Upper lobe of left lung (tissue), 4 donors: ENCODE results near the gene AGRN.

Source experiments
- POLR2A ChIP-seq, 4 donors: fragments of 450-650 bp; IDR thresholded peaks; one replicate each; pipeline ENCODE4 v1.5.1; 2016 to 2017; ENCODE audit warnings: antibody characterized with exemption in 4 of 4, mild to moderate bottlenecking in 2 of 4
- TF ChIP-seq, protein P1 (sequence below), 6 experiments: fragments of 450-650 bp in 4 of 6; fragments of 200-600 bp in 2 of 6; sonication (generic) in 2 of 6; IDR thresholded peaks; one replicate each; pipeline ENCODE4 v1.5.1; 2016 to 2019; ENCODE audit warnings: antibody characterized with exemption in 6 of 6

GRCh38 chr1:1013105-1013921, 6.6 kb upstream of the AGRN start, which contains the start of gene ISG15:
- TF ChIP-seq, protein P1, sequence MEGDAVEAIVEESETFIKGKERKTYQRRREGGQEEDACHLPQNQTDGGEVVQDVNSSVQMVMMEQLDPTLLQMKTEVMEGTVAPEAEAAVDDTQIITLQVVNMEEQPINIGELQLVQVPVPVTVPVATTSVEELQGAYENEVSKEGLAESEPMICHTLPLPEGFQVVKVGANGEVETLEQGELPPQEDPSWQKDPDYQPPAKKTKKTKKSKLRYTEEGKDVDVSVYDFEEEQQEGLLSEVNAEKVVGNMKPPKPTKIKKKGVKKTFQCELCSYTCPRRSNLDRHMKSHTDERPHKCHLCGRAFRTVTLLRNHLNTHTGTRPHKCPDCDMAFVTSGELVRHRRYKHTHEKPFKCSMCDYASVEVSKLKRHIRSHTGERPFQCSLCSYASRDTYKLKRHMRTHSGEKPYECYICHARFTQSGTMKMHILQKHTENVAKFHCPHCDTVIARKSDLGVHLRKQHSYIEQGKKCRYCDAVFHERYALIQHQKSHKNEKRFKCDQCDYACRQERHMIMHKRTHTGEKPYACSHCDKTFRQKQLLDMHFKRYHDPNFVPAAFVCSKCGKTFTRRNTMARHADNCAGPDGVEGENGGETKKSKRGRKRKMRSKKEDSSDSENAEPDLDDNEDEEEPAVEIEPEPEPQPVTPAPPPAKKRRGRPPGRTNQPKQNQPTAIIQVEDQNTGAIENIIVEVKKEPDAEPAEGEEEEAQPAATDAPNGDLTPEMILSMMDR (IDR thresholded peaks at IDR 0.05) = no peak
- TF ChIP-seq POLR2A (IDR thresholded peaks at IDR 0.05) = peak in 2 of 4 donors; percentile 86 to 90
